ENCODE data around the gene SCARF2.

GRCh38 chr22:20423906-20424551 is 13.6 kb downstream of the SCARF2 start:
- TF ChIP-seq, protein P1, sequence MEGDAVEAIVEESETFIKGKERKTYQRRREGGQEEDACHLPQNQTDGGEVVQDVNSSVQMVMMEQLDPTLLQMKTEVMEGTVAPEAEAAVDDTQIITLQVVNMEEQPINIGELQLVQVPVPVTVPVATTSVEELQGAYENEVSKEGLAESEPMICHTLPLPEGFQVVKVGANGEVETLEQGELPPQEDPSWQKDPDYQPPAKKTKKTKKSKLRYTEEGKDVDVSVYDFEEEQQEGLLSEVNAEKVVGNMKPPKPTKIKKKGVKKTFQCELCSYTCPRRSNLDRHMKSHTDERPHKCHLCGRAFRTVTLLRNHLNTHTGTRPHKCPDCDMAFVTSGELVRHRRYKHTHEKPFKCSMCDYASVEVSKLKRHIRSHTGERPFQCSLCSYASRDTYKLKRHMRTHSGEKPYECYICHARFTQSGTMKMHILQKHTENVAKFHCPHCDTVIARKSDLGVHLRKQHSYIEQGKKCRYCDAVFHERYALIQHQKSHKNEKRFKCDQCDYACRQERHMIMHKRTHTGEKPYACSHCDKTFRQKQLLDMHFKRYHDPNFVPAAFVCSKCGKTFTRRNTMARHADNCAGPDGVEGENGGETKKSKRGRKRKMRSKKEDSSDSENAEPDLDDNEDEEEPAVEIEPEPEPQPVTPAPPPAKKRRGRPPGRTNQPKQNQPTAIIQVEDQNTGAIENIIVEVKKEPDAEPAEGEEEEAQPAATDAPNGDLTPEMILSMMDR (conservative IDR thresholded peaks at IDR 0.05; ENCODE audit: low read depth, low read length): no peak
- TF ChIP-seq EZH2 (IDR thresholded peaks at IDR 0.05; ENCODE audit: low read length, unreplicated experiment): no peak

Measured in PC-3 (cell line).